AG10803 (cell line): ENCODE measurements around the gene FBXO28.
"Not testable (repeated sequence)": the region's sequence is repeated elsewhere in the genome, so short reads cannot be mapped to it uniquely, and the experiment has no call there.

Source experiments
- DNase-seq: peaks from one replicate; pipeline ENCODE4 v3.0.0; 2010; ENCODE audit warnings: low read depth
- H3K4me3 ChIP-seq: 2 replicates; pipeline ENCODE4 v1.5.1; 2011; ENCODE audit warnings: mild to moderate bottlenecking, low read length, control low read depth
- CTCF ChIP-seq: conservative IDR thresholded peaks from 2 replicates; pipeline ENCODE4 v1.5.1; 2011; ENCODE audit warnings: mild to moderate bottlenecking, low read length, control low read depth, inconsistent platforms

The FBXO28 gene

GRCh38 chr1:224069138-224069537, 44.8 kb upstream of the FBXO28 start:
- no peak for DNase-seq
- TF ChIP-seq CTCF, result no peak
- no peak overlapping the region for H3K4me3 ChIP-seq

GRCh38 chr1:224070521-224070920, 43.4 kb upstream of the FBXO28 start:
- no peak for TF ChIP-seq CTCF
- DNase-seq, result no peak
- H3K4me3 ChIP-seq, result no peak overlapping the region

GRCh38 chr1:224076407-224076806, 37.5 kb upstream of the FBXO28 start:
- no peak overlapping the region for H3K4me3 ChIP-seq
- TF ChIP-seq CTCF, result no peak
- no peak for DNase-seq

GRCh38 chr1:224079644-224080043, 34.3 kb upstream of the FBXO28 start:
- not testable (repeated sequence) for DNase-seq

GRCh38 chr1:224080115-224080774, 33.7 kb upstream of the FBXO28 start:
- no peak for TF ChIP-seq CTCF
- no peak overlapping the region for H3K4me3 ChIP-seq
- DNase-seq, result peak; percentile 76

More at GRCh38 chr1:224079644-224080043, 34.3 kb upstream of the FBXO28 start:
- H3K4me3 ChIP-seq, result not testable (repeated sequence)

- H3K4me3 ChIP-seq, result no peak overlapping the region
- no peak for TF ChIP-seq CTCF
- DNase-seq, result no peak
Measured at GRCh38 chr1:224081604-224082003, 32.3 kb upstream of the FBXO28 start.

GRCh38 chr1:224082146-224082545, 31.8 kb upstream of the FBXO28 start:
- TF ChIP-seq CTCF, result no peak
- no peak overlapping the region for H3K4me3 ChIP-seq
- peak; percentile 73 for DNase-seq
